ENCODE results near the gene PAQR7.

- no peak for TF ChIP-seq CTCF (IDR thresholded peaks at IDR 0.05)
- no peak for TF ChIP-seq NFYB (CRISPR knock-in tag; conservative IDR thresholded peaks at IDR 0.05; ENCODE audit: low read depth)
- TF ChIP-seq MAX (CRISPR knock-in tag; IDR thresholded peaks at IDR 0.05), result no peak
- TF ChIP-seq ZBTB21 (CRISPR knock-in tag; IDR thresholded peaks at IDR 0.05; ENCODE audit: borderline replicate concordance), result no peak
- TF ChIP-seq USF1 (CRISPR knock-in tag; IDR thresholded peaks at IDR 0.05), result no peak
- TF ChIP-seq STAT6 (CRISPR knock-in tag; conservative IDR thresholded peaks at IDR 0.05; ENCODE audit: low read depth), result no peak
Observed at GRCh38 chr1:25898223-25899015, 22.9 kb upstream of the PAQR7 start.

Data from WTC11 (cell line).